Mesendoderm (in vitro differentiated cells): ENCODE measurements around the gene SEM1.
"Not testable (repeated sequence)": the region's sequence is repeated elsewhere in the genome, so short reads cannot be mapped to it uniquely, and the experiment has no call there.

Experiments used
- DNase-seq: peaks from one replicate; pipeline ENCODE4 v3.0.0; 2013
- H2AK5ac ChIP-seq: 2 replicates; pipeline ENCODE4 v1.6.1; 2013; ENCODE audit warnings: low read length, inconsistent platforms
- H2BK120ac ChIP-seq: 2 replicates; pipeline ENCODE4 v1.6.1; 2013; ENCODE audit warnings: low read depth, mild to moderate bottlenecking, low read length, moderate library complexity, mixed read lengths
- H2BK15ac ChIP-seq: replicated peaks from 2 replicates; pipeline ENCODE4 v1.6.1; 2013; ENCODE audit warnings: low read depth, mild to moderate bottlenecking, moderate library complexity
- H2BK5ac ChIP-seq: 2 replicates; pipeline ENCODE4 v1.6.1; 2013; ENCODE audit warnings: low read length, inconsistent platforms
- H3K18ac ChIP-seq: 2 replicates; pipeline ENCODE4 v1.6.1; 2013; ENCODE audit warnings: mild to moderate bottlenecking, low read length, mixed read lengths
- H3K23ac ChIP-seq: one replicate; pipeline ENCODE4 v1.6.1; 2013; ENCODE audit warnings: low read length
- H3K27ac ChIP-seq: 2 replicates; pipeline ENCODE4 v1.5.1; 2013; ENCODE audit warnings: low read depth, mild to moderate bottlenecking, inconsistent platforms, low read length, moderate library complexity
- H3K27me3 ChIP-seq: 2 replicates; pipeline ENCODE4 v1.6.1; 2013; ENCODE audit warnings: low read length, control low read depth, mild to moderate bottlenecking, inconsistent platforms; ENCODE audit not compliant: insufficient read depth, poor library complexity
- H3K36me3 ChIP-seq: 2 replicates; pipeline ENCODE4 v1.6.1; 2013; ENCODE audit warnings: low read length, inconsistent platforms; ENCODE audit not compliant: control insufficient read depth, insufficient read depth
- H3K4ac ChIP-seq: one replicate; pipeline ENCODE4 v1.6.1; 2013; ENCODE audit warnings: low read depth, mild to moderate bottlenecking, low read length, moderate library complexity
- H3K4me1 ChIP-seq: 2 replicates; pipeline ENCODE4 v1.6.1; 2013; ENCODE audit warnings: low read depth, low read length, inconsistent platforms; ENCODE audit not compliant: control insufficient read depth
- H3K4me2 ChIP-seq: 2 replicates; pipeline ENCODE4 v1.6.1; 2013; ENCODE audit warnings: low read length
- H3K4me3 ChIP-seq: 2 replicates; pipeline ENCODE4 v1.5.1; 2013; ENCODE audit warnings: mild to moderate bottlenecking, low read length
- H3K56ac ChIP-seq: one replicate; pipeline ENCODE4 v1.6.1; 2013; ENCODE audit warnings: low read length
- H3K79me1 ChIP-seq: 2 replicates; pipeline ENCODE4 v1.6.1; 2013; ENCODE audit warnings: low read length, inconsistent platforms
- H3K79me2 ChIP-seq: 2 replicates; pipeline ENCODE4 v1.6.1; 2013; ENCODE audit warnings: mild to moderate bottlenecking, low read length; ENCODE audit not compliant: control insufficient read depth, insufficient read depth
- H3K9ac ChIP-seq: 2 replicates; pipeline ENCODE4 v1.6.1; 2013; ENCODE audit warnings: low read length, inconsistent platforms
- H4K5ac ChIP-seq: one replicate; pipeline ENCODE4 v1.6.1; 2013; ENCODE audit warnings: low read length
- H4K8ac ChIP-seq: one replicate; pipeline ENCODE4 v1.6.1; 2013; ENCODE audit warnings: low read depth, mild to moderate bottlenecking, control low read depth, low read length, moderate library complexity
- WGBS: extraction: QIAGEN DNeasy Blood & Tissue Kit; methylation state at CpG from one replicate; pipeline ENCODE4 v1.1.7; 2013; ENCODE audit warnings: low lambda C conversion rate, missing lambda C conversion rate; ENCODE audit not compliant: insufficient coverage; ENCODE audit errors: extremely low coverage; 5-methylcytosine and 5-hydroxymethylcytosine counted together

Gene SEM1

DNA sequence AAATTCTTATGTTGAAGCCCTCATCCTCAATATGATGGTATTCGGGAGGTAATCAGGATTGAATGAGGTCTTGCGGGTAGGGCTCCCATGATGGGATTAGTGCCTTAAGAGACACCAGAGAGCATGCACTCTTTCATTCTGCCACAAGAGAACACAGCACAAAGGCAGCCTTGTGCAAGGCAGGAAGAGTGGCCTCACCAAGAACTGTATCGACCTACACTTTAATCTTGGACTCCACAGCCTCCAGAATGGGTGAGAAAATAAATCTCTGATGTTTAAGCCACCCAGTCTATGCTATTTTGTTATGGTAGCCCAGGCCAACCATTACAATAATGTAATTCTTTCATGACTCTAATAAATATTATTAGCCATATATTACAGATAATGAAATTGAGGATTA lies 8.4 kb downstream of the SEM1 start:
- no peak overlapping the region for H2BK15ac ChIP-seq
- H2AK5ac ChIP-seq, result no peak overlapping the region
- no peaks in the 10 kb centered on the region for H3K36me3 ChIP-seq
- H3K79me1 ChIP-seq, result peaks cover 15% of the 10 kb centered on the region
- H4K8ac ChIP-seq, result no peak overlapping the region
- H3K79me2 ChIP-seq, result peaks cover 46% of the 10 kb centered on the region
- H3K56ac ChIP-seq, result no peak overlapping the region
- DNase-seq, result peak; percentile 31
- H2BK120ac ChIP-seq, result no peak overlapping the region
- no CpG with 5 or more reads among the region's 3 CpGs for WGBS
- no peak overlapping the region for H3K4me2 ChIP-seq
- no peak overlapping the region for H3K23ac ChIP-seq
- H4K5ac ChIP-seq, result no peak overlapping the region
- no peak overlapping the region for H3K18ac ChIP-seq
- H3K4me1 ChIP-seq, result no peaks in the 10 kb centered on the region
- H2BK5ac ChIP-seq, result no peak overlapping the region
- no peak overlapping the region for H3K4me3 ChIP-seq
- no peak overlapping the region for H3K4ac ChIP-seq
- no peak overlapping the region for H3K9ac ChIP-seq
- no peaks in the 10 kb centered on the region for H3K27me3 ChIP-seq
- no peak overlapping the region for H3K27ac ChIP-seq

DNA sequence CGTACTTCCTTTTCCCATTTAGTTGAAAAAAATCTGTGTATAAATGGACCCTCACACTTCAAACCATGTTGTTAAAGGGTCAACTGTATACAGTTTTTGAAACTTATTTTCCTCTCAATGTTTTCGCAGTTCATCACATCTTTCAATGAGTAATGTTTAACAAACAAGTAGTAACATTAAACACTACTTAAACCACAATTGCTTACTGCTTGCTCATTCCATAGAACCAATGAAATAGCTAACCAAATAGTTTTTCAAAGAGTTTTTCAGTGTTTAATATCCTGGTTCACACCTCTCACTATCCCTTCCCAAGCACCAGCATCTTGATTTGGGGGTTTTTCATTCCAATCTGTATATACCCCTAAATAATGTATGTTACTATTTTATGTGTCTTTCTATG lies 9.1 kb downstream of the SEM1 start:
- no peak overlapping the region for H2BK15ac ChIP-seq
- peaks cover 15% of the 10 kb centered on the region for H3K79me1 ChIP-seq
- no peak overlapping the region for H2AK5ac ChIP-seq
- H3K23ac ChIP-seq, result no peak overlapping the region
- H3K18ac ChIP-seq, result no peak overlapping the region
- H4K8ac ChIP-seq, result no peak overlapping the region
- H3K9ac ChIP-seq, result no peak overlapping the region
- no peak overlapping the region for H4K5ac ChIP-seq
- H3K27ac ChIP-seq, result no peak overlapping the region
- H3K27me3 ChIP-seq, result no peaks in the 10 kb centered on the region
- H3K4me3 ChIP-seq, result no peak overlapping the region
- H3K4ac ChIP-seq, result no peak overlapping the region
- DNase-seq, result no peak
- no peak overlapping the region for H2BK5ac ChIP-seq
- H3K79me2 ChIP-seq, result peaks cover 41% of the 10 kb centered on the region
- H3K36me3 ChIP-seq, result no peaks in the 10 kb centered on the region
- WGBS, result no CpG with 5 or more reads among the region's 2 CpGs
- no peak overlapping the region for H3K56ac ChIP-seq
- no peak overlapping the region for H3K4me2 ChIP-seq
- H2BK120ac ChIP-seq, result no peak overlapping the region
- no peaks in the 10 kb centered on the region for H3K4me1 ChIP-seq

DNA sequence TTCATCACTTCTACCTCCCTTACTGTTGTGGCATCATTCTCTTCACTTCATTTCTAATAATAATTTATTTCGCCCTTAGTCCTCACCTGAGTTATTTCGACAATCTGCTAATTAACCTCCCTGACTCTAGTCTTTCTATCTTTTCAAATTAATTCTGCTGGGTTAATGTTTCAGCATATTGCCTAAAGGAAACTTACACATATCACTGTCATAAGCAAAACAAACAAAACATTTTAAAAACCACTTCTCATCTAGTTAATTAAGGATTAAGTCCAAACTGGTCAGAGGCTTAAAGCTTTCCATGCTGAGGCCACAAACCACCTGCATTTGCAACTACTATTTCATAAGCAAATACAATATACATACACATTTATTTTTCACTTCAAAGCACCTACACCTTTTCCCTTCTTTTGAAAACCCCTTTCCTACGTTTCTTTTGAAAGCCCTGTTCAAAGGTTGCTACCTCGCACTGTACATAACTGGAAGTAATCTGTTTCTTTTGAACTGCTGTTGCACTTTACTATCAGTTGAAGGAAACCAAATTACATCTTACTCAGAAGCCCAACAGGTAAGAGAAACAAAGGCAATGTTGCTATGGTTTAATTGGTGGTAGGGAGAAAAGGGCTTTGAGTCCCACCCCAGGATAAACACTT lies 10.3 kb downstream of the SEM1 start:
- WGBS, result 100% methylated on average over 2 of the region's 4 CpGs
- H3K4me3 ChIP-seq, result no peak overlapping the region

DNA sequence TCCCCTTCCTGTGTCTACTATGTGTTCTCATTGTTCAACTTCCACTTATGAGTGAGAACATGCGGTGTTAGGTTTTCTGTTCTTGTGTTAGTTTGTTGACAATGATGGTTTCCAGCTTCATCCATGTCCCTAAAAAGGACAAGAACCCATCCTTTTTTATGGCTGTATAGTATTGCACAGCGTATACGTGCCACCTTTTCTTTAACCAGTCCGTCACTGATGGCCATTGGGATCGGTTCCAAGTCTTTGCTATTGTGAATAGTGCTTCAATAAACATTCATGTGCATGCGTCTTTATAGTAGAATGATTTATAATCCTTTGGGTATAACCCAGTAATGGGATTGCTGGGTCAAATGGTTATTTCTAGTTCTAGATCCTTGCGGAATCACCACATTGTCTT lies 11.2 kb downstream of the SEM1 start:
- H3K4me1 ChIP-seq, H3K4ac ChIP-seq: not testable (repeated sequence)

More for the DNA sequence above, 10.3 kb downstream of the SEM1 start:
- Histone ChIP-seq H3K56ac (no peak overlapping the region), H3K23ac (no peak overlapping the region), H3K4ac (no peak overlapping the region), H2BK15ac (no peak overlapping the region), H2BK5ac (no peak overlapping the region), H4K8ac (no peak overlapping the region), H3K27ac (no peak overlapping the region), H3K27me3 (no peaks in the 10 kb centered on the region), H3K79me1 (peaks cover 11% of the 10 kb centered on the region), H2AK5ac (no peak overlapping the region), H3K4me1 (no peaks in the 10 kb centered on the region), H3K36me3 (no peaks in the 10 kb centered on the region), H3K18ac (no peak overlapping the region), H3K9ac (no peak overlapping the region), H2BK120ac (no peak overlapping the region), H3K4me2 (no peak overlapping the region), H4K5ac (no peak overlapping the region), H3K79me2 (peaks cover 36% of the 10 kb centered on the region)
- DNase-seq, result no peak

DNA sequence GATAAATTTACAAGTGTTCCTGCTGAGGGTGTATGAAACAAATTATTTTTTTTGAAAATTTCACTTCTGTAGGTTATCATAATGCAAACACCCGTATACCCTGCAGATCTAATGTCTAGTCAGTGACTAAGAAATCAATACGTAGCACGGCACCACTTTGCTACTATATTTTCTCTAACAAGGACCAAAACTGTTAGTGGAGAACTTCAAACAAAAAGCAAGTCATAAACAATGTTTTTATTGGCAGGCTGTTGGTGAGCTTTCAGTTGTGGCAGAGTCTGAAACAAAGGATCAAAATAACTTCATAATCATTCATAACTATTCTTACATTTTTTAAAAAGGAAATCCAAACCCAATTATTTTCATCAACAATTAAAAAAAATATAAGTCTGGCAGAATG lies 11.8 kb downstream of the SEM1 start:
- Histone ChIP-seq H3K27me3 (no peaks in the 10 kb centered on the region), H2BK120ac (no peak overlapping the region), H3K4ac (no peak overlapping the region), H3K4me2 (no peak overlapping the region), H2AK5ac (no peak overlapping the region), H3K27ac (no peak overlapping the region), H3K36me3 (no peaks in the 10 kb centered on the region), H3K56ac (no peak overlapping the region), H3K79me1 (peaks cover 11% of the 10 kb centered on the region), H3K9ac (no peak overlapping the region), H3K23ac (no peak overlapping the region), H2BK5ac (no peak overlapping the region), H3K4me1 (no peaks in the 10 kb centered on the region), H3K79me2 (peaks cover 31% of the 10 kb centered on the region), H4K5ac (no peak overlapping the region), H3K4me3 (no peak overlapping the region), H4K8ac (no peak overlapping the region), H3K18ac (no peak overlapping the region), H2BK15ac (no peak overlapping the region)
- WGBS, result no CpG with 5 or more reads among the region's 3 CpGs
- no peak for DNase-seq

More for the DNA sequence above, 11.2 kb downstream of the SEM1 start:
- Histone ChIP-seq H3K79me2 (peaks cover 33% of the 10 kb centered on the region), H3K79me1 (peaks cover 11% of the 10 kb centered on the region)
- not testable (repeated sequence) for H2BK15ac ChIP-seq, H3K23ac ChIP-seq, H4K8ac ChIP-seq, H2BK5ac ChIP-seq, H3K36me3 ChIP-seq, H4K5ac ChIP-seq, DNase-seq, H3K27me3 ChIP-seq, H3K4me2 ChIP-seq, H2BK120ac ChIP-seq, H3K18ac ChIP-seq, H2AK5ac ChIP-seq, H3K27ac ChIP-seq, H3K4me3 ChIP-seq, H3K9ac ChIP-seq, H3K56ac ChIP-seq
- WGBS, result no CpG with 5 or more reads among the region's 7 CpGs

DNA sequence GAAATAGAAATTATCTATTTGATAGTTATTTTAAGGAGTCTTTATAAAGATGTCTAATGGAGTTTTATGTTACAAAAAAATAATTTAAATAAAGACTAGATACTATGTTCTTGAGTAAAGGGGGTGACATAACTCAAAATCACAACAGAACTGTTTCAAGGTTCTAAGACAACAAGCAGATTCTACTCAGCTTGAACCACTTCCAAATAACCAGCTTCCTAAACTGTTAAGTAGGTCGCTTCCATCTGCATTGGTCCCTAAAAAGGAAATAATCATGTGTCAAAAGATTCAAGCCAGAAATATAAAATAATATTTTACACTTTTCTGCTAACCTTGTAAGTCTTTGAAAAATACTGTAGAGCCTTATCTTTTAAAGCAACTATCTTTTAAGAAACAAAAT lies 14.1 kb downstream of the SEM1 start:
- H3K79me2 ChIP-seq, result peaks cover 16% of the 10 kb centered on the region
- peaks cover 6% of the 10 kb centered on the region for H3K79me1 ChIP-seq
- no peaks in the 10 kb centered on the region for H3K27me3 ChIP-seq
- no peak overlapping the region for H3K4me2 ChIP-seq
- no peak overlapping the region for H4K5ac ChIP-seq
- H3K4me3 ChIP-seq, result no peak overlapping the region
- no peaks in the 10 kb centered on the region for H3K4me1 ChIP-seq
- H4K8ac ChIP-seq, result no peak overlapping the region
- no peak overlapping the region for H2BK5ac ChIP-seq
- no peak overlapping the region for H2AK5ac ChIP-seq
- H2BK15ac ChIP-seq, result no peak overlapping the region
- no peak overlapping the region for H3K56ac ChIP-seq
- no peak overlapping the region for H3K4ac ChIP-seq
- no peak overlapping the region for H3K9ac ChIP-seq
- no peak overlapping the region for H3K18ac ChIP-seq
- H2BK120ac ChIP-seq, result no peak overlapping the region
- no CpG with 5 or more reads among the region's 1 CpG for WGBS
- no peak for DNase-seq
- H3K23ac ChIP-seq, result no peak overlapping the region
- no peaks in the 10 kb centered on the region for H3K36me3 ChIP-seq
- H3K27ac ChIP-seq, result no peak overlapping the region
